AG04450 (cell line): ENCODE measurements around the gene FPGS. TPM values are rescaled to one million over a fixed set of nuclear protein-coding genes. Genes with fewer than 3 reads are reported as not detected.

ENCODE experiments used
- CTCF ChIA-PET: fragments of 300-600, 350-600 bp; formaldehyde crosslinking; extraction: SDS; loops from one replicate; lab custom pipeline; 2022; ENCODE audit warnings: antibody characterized with exemption, inconsistent platforms; lab: Charles Lee
- POLR2A ChIA-PET: fragments of 350-600 bp; formaldehyde crosslinking; extraction: SDS; loops from one replicate; lab custom pipeline; 2021; ENCODE audit warnings: antibody characterized with exemption, inconsistent platforms; lab: Yijun Ruan, JAX
- DNase-seq: peaks from one replicate; pipeline ENCODE4 v3.0.0-alpha.2; 2011; ENCODE audit warnings: low read depth, low spot score
- H3K27ac ChIP-seq: one replicate; pipeline ENCODE4 v1.5.1; 2012; ENCODE audit warnings: low read depth, low read length, control low read depth
- H3K27me3 ChIP-seq: one replicate; pipeline ENCODE4 v1.6.0; 2012; ENCODE audit warnings: low read length; ENCODE audit not compliant: control insufficient read depth, insufficient read depth
- H3K4me3 ChIP-seq: 2 replicates; pipeline ENCODE4 v1.5.1; 2011; ENCODE audit warnings: mild to moderate bottlenecking, low read depth, low read length, control low read depth
- H3K9me3 ChIP-seq: 2 replicates; pipeline ENCODE4 v1.5.1; 2012; ENCODE audit warnings: low read length; ENCODE audit not compliant: control insufficient read depth, insufficient read depth
- CTCF ChIP-seq: IDR thresholded peaks from 2 replicates; pipeline ENCODE4 v1.5.1; 2011; ENCODE audit warnings: low read depth, low read length, control low read depth, inconsistent platforms
- polyA plus RNA-seq: library from polyadenylated mRNA; depleted of rRNA; stranded (reverse); fragments of >200 nt; gene quantifications from 2 replicates; pipeline ENCODE4 v1.2.3, GENCODE V29; 2011

The FPGS gene
- polyA plus RNA-seq, 1 experiment, result 24.8 TPM

GRCh38 chr9:127767909-127768331 lies 34.8 kb upstream of the FPGS start:
- peaks cover 6% of the 10 kb centered on the region for H3K27me3 ChIP-seq
- no peak overlapping the region for H3K27ac ChIP-seq
- CTCF ChIA-PET, result interaction anchor here (1.9 to 5.3 kb wide), 2 partner anchors 33 to 178 kb away, joined by 5 to 24 read pairs; partner anchors contain the start of gene TOR2A
- no peak for DNase-seq
- no peak for TF ChIP-seq CTCF
- POLR2A ChIA-PET, result no interaction called here
- H3K9me3 ChIP-seq, result no peaks in the 10 kb centered on the region
- H3K4me3 ChIP-seq, result no peak overlapping the region

- Histone ChIP-seq H3K27me3 (peaks cover 5% of the 10 kb centered on the region), H3K9me3 (no peaks in the 10 kb centered on the region), H3K4me3 (no peak overlapping the region), H3K27ac (no peak overlapping the region)
- DNase-seq, result no peak
- POLR2A ChIA-PET, result no interaction called here
- CTCF ChIA-PET, result interaction anchor here (5.3 kb wide), 1 partner anchor 34 kb away, joined by 24 read pairs; the partner anchor contains the start of gene TOR2A
- no peak for TF ChIP-seq CTCF
Measured at GRCh38 chr9:127768698-127769097, 34.0 kb upstream of the FPGS start.

GRCh38 chr9:127769101-127769500 lies 33.6 kb upstream of the FPGS start:
- H3K9me3 ChIP-seq, result no peaks in the 10 kb centered on the region
- CTCF ChIA-PET, result interaction anchor here (5.3 kb wide), 1 partner anchor 34 kb away, joined by 24 read pairs; the partner anchor contains the start of gene TOR2A
- peaks cover 2% of the 10 kb centered on the region for H3K27me3 ChIP-seq
- POLR2A ChIA-PET, result no interaction called here
- no peak overlapping the region for H3K4me3 ChIP-seq
- no peak for TF ChIP-seq CTCF
- no peak for DNase-seq
- H3K27ac ChIP-seq, result no peak overlapping the region

GRCh38 chr9:127769929-127770582 lies 32.6 kb upstream of the FPGS start:
- CTCF ChIA-PET, result interaction anchor here (0.6 to 5.3 kb wide), 3 partner anchors 14 to 317 kb away, joined by 5 to 24 read pairs (median 13); partner anchors contain the start of gene TOR2A
- no peaks in the 10 kb centered on the region for H3K9me3 ChIP-seq
- H3K27ac ChIP-seq, result no peak overlapping the region
- no peak overlapping the region for H3K4me3 ChIP-seq
- no peak for TF ChIP-seq CTCF
- H3K27me3 ChIP-seq, result peaks cover under 1% of the 10 kb centered on the region
- DNase-seq, result no peak
- POLR2A ChIA-PET, result interaction anchor here (1.4 kb wide), 1 partner anchor 24 kb away, joined by 4 read pairs; no protein-coding TSS in a partner anchor

- ChIA-PET CTCF (interaction anchor here (1.2 to 5.3 kb wide), 3 partner anchors 14 to 150 kb away, joined by 3 to 24 read pairs (median 13); partner anchors contain the start of gene TOR2A), POLR2A (interaction anchor here (1.0 to 1.4 kb wide), 4 partner anchors 15 to 42 kb away, joined by 3 to 8 read pairs (median 4); partner anchors contain the start of genes CDK9 and FPGS)
- DNase-seq, result no peak
- no peaks in the 10 kb centered on the region for H3K27me3 ChIP-seq
- H3K4me3 ChIP-seq, result no peak overlapping the region; the same call in 1 of the 2 replicates
- no peak for TF ChIP-seq CTCF
- no peaks in the 10 kb centered on the region for H3K9me3 ChIP-seq
- H3K27ac ChIP-seq, result no peak overlapping the region
Measured at GRCh38 chr9:127770583-127770904, 32.1 kb upstream of the FPGS start.
